HepG2 (cell line): ENCODE results near the gene VSIG10L2. TPM values are rescaled to one million over a fixed set of nuclear protein-coding genes. Genes with fewer than 3 reads are reported as not detected.
A peak's percentile ranks its signal among the peaks of the same experiment; 100 is the strongest.

Experiments
- ELF1 ChIP-seq: sonication (generic); formaldehyde crosslinking; IDR thresholded peaks from 2 replicates; pipeline ENCODE4 v1.4.0; 2020; ENCODE audit warnings: missing genetic modification reagents
- ETV5 ChIP-seq: IDR thresholded peaks from 2 replicates; pipeline ENCODE4 v1.6.1; 2018; ENCODE audit warnings: missing biosample characterization, missing genetic modification reagents, inconsistent platforms, borderline replicate concordance
- MAFK ChIP-seq, 2 experiments: IDR thresholded peaks in 1 of 2; conservative IDR thresholded peaks in 1 of 2; 2 replicates each; pipeline ENCODE4 v1.6.1; 2011; ENCODE audit warnings: improper control_type of control experiment in 2 of 2, low read length in 2 of 2
- NR3C1 ChIP-seq: sonication (generic); formaldehyde crosslinking; IDR thresholded peaks from 2 replicates; pipeline ENCODE4 v1.4.0; 2020; ENCODE audit warnings: missing genetic modification reagents
- SIX1 ChIP-seq: sonication (generic); formaldehyde crosslinking; IDR thresholded peaks from 2 replicates; pipeline ENCODE4 v1.4.0; 2020; ENCODE audit warnings: missing genetic modification reagents, borderline replicate concordance
- ZNF136 ChIP-seq: sonication (generic); formaldehyde crosslinking; IDR thresholded peaks from 2 replicates; pipeline ENCODE4 v1.8.1; 2022; ENCODE audit warnings: low read depth, mild to moderate bottlenecking, moderate library complexity, missing genetic modification reagents
- ZNF839 ChIP-seq: sonication (generic); formaldehyde crosslinking; IDR thresholded peaks from 2 replicates; pipeline ENCODE4 v1.4.0; 2020; ENCODE audit warnings: missing genetic modification reagents, mild to moderate bottlenecking, borderline replicate concordance
- polyA plus RNA-seq, 8 experiments: library from polyadenylated mRNA; depleted of rRNA in 3 of 8; stranded (reverse) in 7 of 8; unstranded in 1 of 8; fragments of >200 nt; fragmentation: Illumina TruSeq in 4 of 8; extraction: Trizol in 4 of 8; gene quantifications; 2 replicates each; pipeline versions ENCODE4 v1.2.1 to v1.2.3, GENCODE V29; 2011 to 2016; ENCODE audit warnings: low read depth in 4 of 8, missing spikeins in 1 of 8, mixed read lengths in 1 of 8; ENCODE audit not compliant: insufficient read depth in 1 of 8
- total RNA-seq, 5 experiments: library from RNA; depleted of rRNA; stranded (reverse); fragments of >200 nt; fragmentation: Illumina TruSeq; extraction: Trizol; gene quantifications; 2 replicates each; pipeline ENCODE4 v1.2.3, GENCODE V29; 2016; ENCODE audit warnings: low read depth in 1 of 5
- TF ChIP-seq, protein P1 (sequence below): sonication (generic); formaldehyde crosslinking; IDR thresholded peaks from 2 replicates; pipeline ENCODE4 v1.5.1; 2020; ENCODE audit warnings: mild to moderate bottlenecking, missing genetic modification reagents
- TF ChIP-seq, protein P2 (sequence below): IDR thresholded peaks from 2 replicates; pipeline ENCODE4 v1.6.1; 2016; ENCODE audit warnings: low read depth, missing genetic modification reagents, missing compliant biosample characterization
- TF ChIP-seq, protein P3 (sequence below): sonication (generic); formaldehyde crosslinking; IDR thresholded peaks from 2 replicates; pipeline ENCODE4 v1.9.0; 2021; ENCODE audit warnings: mild to moderate bottlenecking, missing genetic modification reagents
- TF ChIP-seq, protein P4 (sequence below): sonication (generic); formaldehyde crosslinking; IDR thresholded peaks from 2 replicates; pipeline ENCODE4 v1.4.0; 2020; ENCODE audit warnings: missing genetic modification reagents; ENCODE audit errors: not compliant biosample characterization

The VSIG10L2 gene
- total and polyA plus RNA-seq, 2 of the 13 experiments (the other 11 are each of a cell fraction or from before 2014, with no cell fraction given), result 0.21 TPM; not detected in 1

DNA sequence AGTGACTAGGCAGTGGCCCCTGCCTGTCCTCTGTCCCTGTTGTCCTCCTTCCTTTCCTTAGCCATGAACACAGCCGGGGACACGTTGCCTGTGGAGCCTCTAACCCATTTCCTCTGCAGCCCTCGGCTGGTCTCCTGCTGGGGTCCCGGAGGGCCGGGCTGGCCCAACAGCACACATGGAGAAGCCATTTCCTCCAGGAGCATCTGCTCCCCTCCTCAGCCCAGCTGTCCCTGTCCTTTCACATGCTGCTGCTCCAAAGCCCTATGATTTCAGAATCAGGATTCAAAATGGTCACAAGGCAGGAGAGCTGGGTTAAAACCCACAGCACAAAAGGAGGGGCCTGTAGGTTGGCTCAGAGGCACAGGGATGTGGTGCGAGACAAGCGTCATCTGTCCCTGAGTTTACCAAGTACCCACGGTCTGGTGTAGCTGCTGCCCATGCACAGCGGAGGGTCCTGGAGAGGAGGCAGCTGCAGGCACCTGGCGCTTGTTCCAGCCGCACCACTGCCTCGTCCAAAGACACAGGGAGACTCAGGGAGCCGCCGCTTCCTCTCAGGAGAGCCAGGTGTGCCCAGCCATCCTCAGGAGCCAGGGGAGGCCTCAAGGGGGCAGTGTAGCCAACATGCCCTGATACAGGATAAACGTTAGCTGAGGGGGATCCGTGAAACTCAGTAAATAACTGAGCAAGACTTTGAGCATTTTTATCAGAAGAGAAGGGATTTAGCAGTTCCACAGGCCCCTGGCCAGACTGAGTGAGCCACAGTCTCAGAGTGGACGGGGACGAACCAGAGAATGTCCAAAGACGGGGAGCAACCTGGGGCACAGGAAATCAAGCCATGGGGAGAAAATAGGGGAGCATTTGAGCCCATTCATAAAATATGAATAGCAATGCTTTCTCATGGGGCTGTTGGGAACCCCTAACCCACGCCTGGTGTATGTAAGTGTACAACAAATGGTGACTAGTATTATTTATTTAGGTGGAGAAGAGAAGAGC, 3.9 kb upstream of the VSIG10L2 start (continued):
- TF ChIP-seq, protein P1, sequence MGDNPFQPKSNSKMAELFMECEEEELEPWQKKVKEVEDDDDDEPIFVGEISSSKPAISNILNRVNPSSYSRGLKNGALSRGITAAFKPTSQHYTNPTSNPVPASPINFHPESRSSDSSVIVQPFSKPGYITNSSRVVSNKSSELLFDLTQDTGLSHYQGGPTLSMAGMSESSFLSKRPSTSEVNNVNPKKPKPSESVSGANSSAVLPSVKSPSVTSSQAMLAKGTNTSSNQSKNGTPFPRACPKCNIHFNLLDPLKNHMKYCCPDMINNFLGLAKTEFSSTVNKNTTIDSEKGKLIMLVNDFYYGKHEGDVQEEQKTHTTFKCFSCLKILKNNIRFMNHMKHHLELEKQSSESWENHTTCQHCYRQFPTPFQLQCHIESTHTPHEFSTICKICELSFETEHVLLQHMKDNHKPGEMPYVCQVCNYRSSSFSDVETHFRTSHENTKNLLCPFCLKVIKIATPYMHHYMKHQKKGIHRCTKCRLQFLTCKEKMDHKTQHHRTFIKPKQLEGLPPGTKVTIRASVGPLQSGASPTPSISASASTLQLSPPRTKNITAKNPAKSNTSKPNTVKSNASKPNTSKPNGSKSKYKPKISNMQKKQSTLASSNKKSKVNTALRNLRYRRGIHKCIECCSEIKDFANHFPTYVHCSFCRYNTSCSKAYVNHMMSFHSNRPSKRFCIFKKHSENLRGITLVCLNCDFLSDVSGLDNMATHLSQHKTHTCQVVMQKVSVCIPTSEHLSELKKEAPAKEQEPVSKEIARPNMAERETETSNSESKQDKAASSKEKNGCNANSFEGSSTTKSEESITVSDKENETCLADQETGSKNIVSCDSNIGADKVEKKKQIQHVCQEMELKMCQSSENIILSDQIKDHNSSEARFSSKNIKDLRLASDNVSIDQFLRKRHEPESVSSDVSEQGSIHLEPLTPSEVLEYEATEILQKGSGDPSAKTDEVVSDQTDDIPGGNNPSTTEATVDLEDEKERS (CRISPR knock-in tag), result no peak
- no peak for TF ChIP-seq ZNF136
- TF ChIP-seq, protein P2, sequence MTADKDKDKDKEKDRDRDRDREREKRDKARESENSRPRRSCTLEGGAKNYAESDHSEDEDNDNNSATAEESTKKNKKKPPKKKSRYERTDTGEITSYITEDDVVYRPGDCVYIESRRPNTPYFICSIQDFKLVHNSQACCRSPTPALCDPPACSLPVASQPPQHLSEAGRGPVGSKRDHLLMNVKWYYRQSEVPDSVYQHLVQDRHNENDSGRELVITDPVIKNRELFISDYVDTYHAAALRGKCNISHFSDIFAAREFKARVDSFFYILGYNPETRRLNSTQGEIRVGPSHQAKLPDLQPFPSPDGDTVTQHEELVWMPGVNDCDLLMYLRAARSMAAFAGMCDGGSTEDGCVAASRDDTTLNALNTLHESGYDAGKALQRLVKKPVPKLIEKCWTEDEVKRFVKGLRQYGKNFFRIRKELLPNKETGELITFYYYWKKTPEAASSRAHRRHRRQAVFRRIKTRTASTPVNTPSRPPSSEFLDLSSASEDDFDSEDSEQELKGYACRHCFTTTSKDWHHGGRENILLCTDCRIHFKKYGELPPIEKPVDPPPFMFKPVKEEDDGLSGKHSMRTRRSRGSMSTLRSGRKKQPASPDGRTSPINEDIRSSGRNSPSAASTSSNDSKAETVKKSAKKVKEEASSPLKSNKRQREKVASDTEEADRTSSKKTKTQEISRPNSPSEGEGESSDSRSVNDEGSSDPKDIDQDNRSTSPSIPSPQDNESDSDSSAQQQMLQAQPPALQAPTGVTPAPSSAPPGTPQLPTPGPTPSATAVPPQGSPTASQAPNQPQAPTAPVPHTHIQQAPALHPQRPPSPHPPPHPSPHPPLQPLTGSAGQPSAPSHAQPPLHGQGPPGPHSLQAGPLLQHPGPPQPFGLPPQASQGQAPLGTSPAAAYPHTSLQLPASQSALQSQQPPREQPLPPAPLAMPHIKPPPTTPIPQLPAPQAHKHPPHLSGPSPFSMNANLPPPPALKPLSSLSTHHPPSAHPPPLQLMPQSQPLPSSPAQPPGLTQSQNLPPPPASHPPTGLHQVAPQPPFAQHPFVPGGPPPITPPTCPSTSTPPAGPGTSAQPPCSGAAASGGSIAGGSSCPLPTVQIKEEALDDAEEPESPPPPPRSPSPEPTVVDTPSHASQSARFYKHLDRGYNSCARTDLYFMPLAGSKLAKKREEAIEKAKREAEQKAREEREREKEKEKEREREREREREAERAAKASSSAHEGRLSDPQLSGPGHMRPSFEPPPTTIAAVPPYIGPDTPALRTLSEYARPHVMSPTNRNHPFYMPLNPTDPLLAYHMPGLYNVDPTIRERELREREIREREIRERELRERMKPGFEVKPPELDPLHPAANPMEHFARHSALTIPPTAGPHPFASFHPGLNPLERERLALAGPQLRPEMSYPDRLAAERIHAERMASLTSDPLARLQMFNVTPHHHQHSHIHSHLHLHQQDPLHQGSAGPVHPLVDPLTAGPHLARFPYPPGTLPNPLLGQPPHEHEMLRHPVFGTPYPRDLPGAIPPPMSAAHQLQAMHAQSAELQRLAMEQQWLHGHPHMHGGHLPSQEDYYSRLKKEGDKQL, result no peak
- TF ChIP-seq SIX1 (CRISPR knock-in tag), result no peak
- no peak for TF ChIP-seq ZNF839
- TF ChIP-seq MAFK (conservative IDR thresholded peaks at IDR 0.05 in 1 of 2, IDR thresholded peaks at IDR 0.05 in 1 of 2; ENCODE audit: low read length in 2 of 2), result no peak
- TF ChIP-seq ELF1 (CRISPR knock-in tag), result 0 out of 2 replicates have a peak, but pooled peaks have one; percentile 36
- TF ChIP-seq, protein P3, sequence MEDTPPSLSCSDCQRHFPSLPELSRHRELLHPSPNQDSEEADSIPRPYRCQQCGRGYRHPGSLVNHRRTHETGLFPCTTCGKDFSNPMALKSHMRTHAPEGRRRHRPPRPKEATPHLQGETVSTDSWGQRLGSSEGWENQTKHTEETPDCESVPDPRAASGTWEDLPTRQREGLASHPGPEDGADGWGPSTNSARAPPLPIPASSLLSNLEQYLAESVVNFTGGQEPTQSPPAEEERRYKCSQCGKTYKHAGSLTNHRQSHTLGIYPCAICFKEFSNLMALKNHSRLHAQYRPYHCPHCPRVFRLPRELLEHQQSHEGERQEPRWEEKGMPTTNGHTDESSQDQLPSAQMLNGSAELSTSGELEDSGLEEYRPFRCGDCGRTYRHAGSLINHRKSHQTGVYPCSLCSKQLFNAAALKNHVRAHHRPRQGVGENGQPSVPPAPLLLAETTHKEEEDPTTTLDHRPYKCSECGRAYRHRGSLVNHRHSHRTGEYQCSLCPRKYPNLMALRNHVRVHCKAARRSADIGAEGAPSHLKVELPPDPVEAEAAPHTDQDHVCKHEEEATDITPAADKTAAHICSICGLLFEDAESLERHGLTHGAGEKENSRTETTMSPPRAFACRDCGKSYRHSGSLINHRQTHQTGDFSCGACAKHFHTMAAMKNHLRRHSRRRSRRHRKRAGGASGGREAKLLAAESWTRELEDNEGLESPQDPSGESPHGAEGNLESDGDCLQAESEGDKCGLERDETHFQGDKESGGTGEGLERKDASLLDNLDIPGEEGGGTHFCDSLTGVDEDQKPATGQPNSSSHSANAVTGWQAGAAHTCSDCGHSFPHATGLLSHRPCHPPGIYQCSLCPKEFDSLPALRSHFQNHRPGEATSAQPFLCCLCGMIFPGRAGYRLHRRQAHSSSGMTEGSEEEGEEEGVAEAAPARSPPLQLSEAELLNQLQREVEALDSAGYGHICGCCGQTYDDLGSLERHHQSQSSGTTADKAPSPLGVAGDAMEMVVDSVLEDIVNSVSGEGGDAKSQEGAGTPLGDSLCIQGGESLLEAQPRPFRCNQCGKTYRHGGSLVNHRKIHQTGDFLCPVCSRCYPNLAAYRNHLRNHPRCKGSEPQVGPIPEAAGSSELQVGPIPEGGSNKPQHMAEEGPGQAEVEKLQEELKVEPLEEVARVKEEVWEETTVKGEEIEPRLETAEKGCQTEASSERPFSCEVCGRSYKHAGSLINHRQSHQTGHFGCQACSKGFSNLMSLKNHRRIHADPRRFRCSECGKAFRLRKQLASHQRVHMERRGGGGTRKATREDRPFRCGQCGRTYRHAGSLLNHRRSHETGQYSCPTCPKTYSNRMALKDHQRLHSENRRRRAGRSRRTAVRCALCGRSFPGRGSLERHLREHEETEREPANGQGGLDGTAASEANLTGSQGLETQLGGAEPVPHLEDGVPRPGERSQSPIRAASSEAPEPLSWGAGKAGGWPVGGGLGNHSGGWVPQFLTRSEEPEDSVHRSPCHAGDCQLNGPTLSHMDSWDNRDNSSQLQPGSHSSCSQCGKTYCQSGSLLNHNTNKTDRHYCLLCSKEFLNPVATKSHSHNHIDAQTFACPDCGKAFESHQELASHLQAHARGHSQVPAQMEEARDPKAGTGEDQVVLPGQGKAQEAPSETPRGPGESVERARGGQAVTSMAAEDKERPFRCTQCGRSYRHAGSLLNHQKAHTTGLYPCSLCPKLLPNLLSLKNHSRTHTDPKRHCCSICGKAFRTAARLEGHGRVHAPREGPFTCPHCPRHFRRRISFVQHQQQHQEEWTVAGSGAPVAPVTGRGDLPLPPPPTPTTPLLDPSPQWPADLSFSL (CRISPR knock-in tag), result no peak
- TF ChIP-seq, protein P4, sequence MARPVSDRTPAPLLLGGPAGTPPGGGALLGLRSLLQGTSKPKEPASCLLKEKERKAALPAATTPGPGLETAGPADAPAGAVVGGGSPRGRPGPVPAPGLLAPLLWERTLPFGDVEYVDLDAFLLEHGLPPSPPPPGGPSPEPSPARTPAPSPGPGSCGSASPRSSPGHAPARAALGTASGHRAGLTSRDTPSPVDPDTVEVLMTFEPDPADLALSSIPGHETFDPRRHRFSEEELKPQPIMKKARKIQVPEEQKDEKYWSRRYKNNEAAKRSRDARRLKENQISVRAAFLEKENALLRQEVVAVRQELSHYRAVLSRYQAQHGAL (CRISPR knock-in tag), result no peak
- no peak for TF ChIP-seq NR3C1 (CRISPR knock-in tag)
- TF ChIP-seq ETV5 (CRISPR knock-in tag), result no peak
